ENCODE measurements around the gene TTC7B. TPM values are rescaled to one million over a fixed set of nuclear protein-coding genes. Genes with fewer than 3 reads are reported as not detected.
A peak's percentile ranks its signal among the peaks of the same experiment; 100 is the strongest.

The TTC7B gene
- total and polyA plus RNA-seq, 2 of the 13 experiments (the other 11 are each of a cell fraction or from before 2014, with no cell fraction given) = 1.3 to 3.2 TPM

DNA sequence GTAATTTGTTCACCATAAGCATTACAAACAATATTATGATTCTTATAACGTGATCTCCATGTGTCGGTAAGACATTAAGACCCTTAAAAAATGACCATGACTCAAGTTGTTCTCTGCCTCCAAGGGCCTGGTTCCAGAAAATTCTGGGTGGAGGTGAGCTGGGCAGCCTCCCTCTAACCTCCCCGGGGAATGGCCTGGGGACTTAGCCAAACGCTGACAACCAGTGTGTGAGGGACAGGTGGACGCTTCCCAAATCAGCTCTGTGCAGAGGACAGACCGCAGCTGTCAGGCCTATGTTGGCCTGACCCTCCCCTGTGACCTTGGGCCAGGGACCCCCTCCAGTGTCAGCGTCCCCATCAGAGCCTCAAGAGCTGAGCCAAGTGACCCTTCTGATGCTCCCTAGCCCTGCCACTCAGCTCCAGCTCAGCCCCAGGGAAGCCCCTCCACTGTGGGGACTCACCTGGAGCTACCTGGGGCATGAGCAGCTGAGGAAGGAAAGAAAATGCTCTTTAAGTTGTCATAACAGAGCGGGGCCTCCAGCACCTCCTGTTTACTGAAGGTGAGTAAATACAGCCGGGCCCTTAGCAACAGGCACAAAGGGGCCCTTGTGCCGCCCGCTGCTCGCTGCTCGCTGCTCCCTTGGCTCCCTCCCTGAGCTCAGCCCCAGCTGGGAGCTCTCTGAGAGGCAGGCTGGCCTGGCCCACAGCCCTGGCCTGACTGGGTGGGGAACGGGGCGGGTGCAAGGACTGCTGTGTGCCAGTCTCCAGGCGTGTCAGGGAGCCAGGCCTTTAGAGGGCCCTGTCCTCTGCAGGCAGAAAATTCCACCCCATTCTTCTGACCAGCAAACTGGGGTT, 302.8 kb downstream of the TTC7B start (continued):
- TF ChIP-seq, protein P1, sequence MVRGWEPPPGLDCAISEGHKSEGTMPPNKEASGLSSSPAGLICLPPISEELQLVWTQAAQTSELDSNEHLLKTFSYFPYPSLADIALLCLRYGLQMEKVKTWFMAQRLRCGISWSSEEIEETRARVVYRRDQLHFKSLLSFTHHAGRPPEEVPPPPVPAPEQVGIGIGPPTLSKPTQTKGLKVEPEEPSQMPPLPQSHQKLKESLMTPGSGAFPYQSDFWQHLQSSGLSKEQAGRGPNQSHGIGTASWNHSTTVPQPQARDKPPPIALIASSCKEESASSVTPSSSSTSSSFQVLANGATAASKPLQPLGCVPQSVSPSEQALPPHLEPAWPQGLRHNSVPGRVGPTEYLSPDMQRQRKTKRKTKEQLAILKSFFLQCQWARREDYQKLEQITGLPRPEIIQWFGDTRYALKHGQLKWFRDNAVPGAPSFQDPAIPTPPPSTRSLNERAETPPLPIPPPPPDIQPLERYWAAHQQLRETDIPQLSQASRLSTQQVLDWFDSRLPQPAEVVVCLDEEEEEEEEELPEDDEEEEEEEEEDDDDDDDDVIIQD (CRISPR knock-in tag; IDR thresholded peaks at IDR 0.05; ENCODE audit: low read depth) = no peak
- TF ChIP-seq RFXANK (CRISPR knock-in tag; IDR thresholded peaks at IDR 0.05) = 0 out of 2 replicates have a peak, but pooled peaks have one; percentile 59
- no peak for TF ChIP-seq ZNF256 (CRISPR knock-in tag; conservative IDR thresholded peaks at IDR 0.05)
- no peak for TF ChIP-seq KLF13 (CRISPR knock-in tag; IDR thresholded peaks at IDR 0.05)
- TF ChIP-seq, protein P2, sequence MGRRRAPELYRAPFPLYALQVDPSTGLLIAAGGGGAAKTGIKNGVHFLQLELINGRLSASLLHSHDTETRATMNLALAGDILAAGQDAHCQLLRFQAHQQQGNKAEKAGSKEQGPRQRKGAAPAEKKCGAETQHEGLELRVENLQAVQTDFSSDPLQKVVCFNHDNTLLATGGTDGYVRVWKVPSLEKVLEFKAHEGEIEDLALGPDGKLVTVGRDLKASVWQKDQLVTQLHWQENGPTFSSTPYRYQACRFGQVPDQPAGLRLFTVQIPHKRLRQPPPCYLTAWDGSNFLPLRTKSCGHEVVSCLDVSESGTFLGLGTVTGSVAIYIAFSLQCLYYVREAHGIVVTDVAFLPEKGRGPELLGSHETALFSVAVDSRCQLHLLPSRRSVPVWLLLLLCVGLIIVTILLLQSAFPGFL (CRISPR knock-in tag; IDR thresholded peaks at IDR 0.05) = no peak
- no peak for TF ChIP-seq KLF15 (CRISPR knock-in tag; IDR thresholded peaks at IDR 0.05; ENCODE audit: borderline replicate concordance)
- no peak for TF ChIP-seq STAG1 (CRISPR knock-in tag; IDR thresholded peaks at IDR 0.05)
- peak; percentile 56; the same call in 1 of the 2 replicates for TF ChIP-seq ARNTL (CRISPR knock-in tag; IDR thresholded peaks at IDR 0.05)
- TF ChIP-seq, protein P3, sequence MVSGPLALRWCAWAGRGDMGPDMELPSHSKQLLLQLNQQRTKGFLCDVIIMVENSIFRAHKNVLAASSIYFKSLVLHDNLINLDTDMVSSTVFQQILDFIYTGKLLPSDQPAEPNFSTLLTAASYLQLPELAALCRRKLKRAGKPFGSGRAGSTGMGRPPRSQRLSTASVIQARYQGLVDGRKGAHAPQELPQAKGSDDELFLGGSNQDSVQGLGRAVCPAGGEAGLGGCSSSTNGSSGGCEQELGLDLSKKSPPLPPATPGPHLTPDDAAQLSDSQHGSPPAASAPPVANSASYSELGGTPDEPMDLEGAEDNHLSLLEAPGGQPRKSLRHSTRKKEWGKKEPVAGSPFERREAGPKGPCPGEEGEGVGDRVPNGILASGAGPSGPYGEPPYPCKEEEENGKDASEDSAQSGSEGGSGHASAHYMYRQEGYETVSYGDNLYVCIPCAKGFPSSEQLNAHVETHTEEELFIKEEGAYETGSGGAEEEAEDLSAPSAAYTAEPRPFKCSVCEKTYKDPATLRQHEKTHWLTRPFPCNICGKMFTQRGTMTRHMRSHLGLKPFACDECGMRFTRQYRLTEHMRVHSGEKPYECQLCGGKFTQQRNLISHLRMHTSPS (CRISPR knock-in tag; IDR thresholded peaks at IDR 0.05; ENCODE audit: low read depth) = peak; percentile 74; the same call in 1 of the 2 replicates
- peak; percentile 49; the same call in 1 of the 2 replicates for TF ChIP-seq NR2F6 (IDR thresholded peaks at IDR 0.05)
- TF ChIP-seq NR2F6 (CRISPR knock-in tag; IDR thresholded peaks at IDR 0.05) = peak; percentile 67; the same call in 1 of the 2 replicates
- TF ChIP-seq, protein P4, sequence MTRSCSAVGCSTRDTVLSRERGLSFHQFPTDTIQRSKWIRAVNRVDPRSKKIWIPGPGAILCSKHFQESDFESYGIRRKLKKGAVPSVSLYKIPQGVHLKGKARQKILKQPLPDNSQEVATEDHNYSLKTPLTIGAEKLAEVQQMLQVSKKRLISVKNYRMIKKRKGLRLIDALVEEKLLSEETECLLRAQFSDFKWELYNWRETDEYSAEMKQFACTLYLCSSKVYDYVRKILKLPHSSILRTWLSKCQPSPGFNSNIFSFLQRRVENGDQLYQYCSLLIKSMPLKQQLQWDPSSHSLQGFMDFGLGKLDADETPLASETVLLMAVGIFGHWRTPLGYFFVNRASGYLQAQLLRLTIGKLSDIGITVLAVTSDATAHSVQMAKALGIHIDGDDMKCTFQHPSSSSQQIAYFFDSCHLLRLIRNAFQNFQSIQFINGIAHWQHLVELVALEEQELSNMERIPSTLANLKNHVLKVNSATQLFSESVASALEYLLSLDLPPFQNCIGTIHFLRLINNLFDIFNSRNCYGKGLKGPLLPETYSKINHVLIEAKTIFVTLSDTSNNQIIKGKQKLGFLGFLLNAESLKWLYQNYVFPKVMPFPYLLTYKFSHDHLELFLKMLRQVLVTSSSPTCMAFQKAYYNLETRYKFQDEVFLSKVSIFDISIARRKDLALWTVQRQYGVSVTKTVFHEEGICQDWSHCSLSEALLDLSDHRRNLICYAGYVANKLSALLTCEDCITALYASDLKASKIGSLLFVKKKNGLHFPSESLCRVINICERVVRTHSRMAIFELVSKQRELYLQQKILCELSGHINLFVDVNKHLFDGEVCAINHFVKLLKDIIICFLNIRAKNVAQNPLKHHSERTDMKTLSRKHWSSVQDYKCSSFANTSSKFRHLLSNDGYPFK (CRISPR knock-in tag; IDR thresholded peaks at IDR 0.05; ENCODE audit: borderline replicate concordance) = peak; percentile 76
- no peak for TF ChIP-seq AGO1 (IDR thresholded peaks at IDR 0.05; ENCODE audit: low read depth, low read length, poor library complexity, severe bottlenecking)
- TF ChIP-seq HDAC6 (IDR thresholded peaks at IDR 0.05; ENCODE audit: low read depth, low read length) = no peak
- TF ChIP-seq SMAD3 (CRISPR knock-in tag; IDR thresholded peaks at IDR 0.05) = no peak
- TF ChIP-seq ZBTB42 (CRISPR knock-in tag; IDR thresholded peaks at IDR 0.05) = no peak
- TF ChIP-seq ZNF761 (CRISPR knock-in tag; conservative IDR thresholded peaks at IDR 0.05) = peak; percentile 73; the same call in 1 of the 2 replicates
- TF ChIP-seq ZFYVE20 (CRISPR knock-in tag; IDR thresholded peaks at IDR 0.05; ENCODE audit: borderline replicate concordance, low read depth) = no peak
- no peak for TF ChIP-seq NBN (conservative IDR thresholded peaks at IDR 0.05)
- TF ChIP-seq FOXM1 (CRISPR knock-in tag; IDR thresholded peaks at IDR 0.05) = no peak
- TF ChIP-seq TCF7L2 (IDR thresholded peaks at IDR 0.05; ENCODE audit: low read depth, low read length) = no peak
- TF ChIP-seq, protein P5, sequence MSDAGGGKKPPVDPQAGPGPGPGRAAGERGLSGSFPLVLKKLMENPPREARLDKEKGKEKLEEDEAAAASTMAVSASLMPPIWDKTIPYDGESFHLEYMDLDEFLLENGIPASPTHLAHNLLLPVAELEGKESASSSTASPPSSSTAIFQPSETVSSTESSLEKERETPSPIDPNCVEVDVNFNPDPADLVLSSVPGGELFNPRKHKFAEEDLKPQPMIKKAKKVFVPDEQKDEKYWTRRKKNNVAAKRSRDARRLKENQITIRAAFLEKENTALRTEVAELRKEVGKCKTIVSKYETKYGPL (CRISPR knock-in tag; IDR thresholded peaks at IDR 0.05) = no peak
